WI38 (cell line): Measurements from ENCODE around the gene LRCH1.
A peak's percentile ranks its signal among the peaks of the same experiment; 100 is the strongest.

Experiments
- H3K4me3 ChIP-seq: 2 replicates; pipeline ENCODE4 v1.5.1; 2011; ENCODE audit warnings: low read depth, mild to moderate bottlenecking, control low read depth, low read length
- CTCF ChIP-seq: IDR thresholded peaks from 2 replicates; pipeline ENCODE4 v1.5.1; 2012; ENCODE audit warnings: low read depth, mild to moderate bottlenecking, control low read depth, low read length

LRCH1 gene

GRCh38 chr13:46665633-46666482 lies 112.9 kb downstream of the LRCH1 start:
- H3K4me3 ChIP-seq: no peak overlapping the region
- no peak for TF ChIP-seq CTCF

- H3K4me3 ChIP-seq: no peak overlapping the region
- no peak for TF ChIP-seq CTCF
These were observed 113.9 kb downstream of the LRCH1 start for GRCh38 chr13:46666727-46667456.

- no peak for TF ChIP-seq CTCF
- peak overlapping the region; percentile 47 for H3K4me3 ChIP-seq
These were observed 114.8 kb downstream of the LRCH1 start for GRCh38 chr13:46667687-46668281.

GRCh38 chr13:46668302-46668720 lies 115.3 kb downstream of the LRCH1 start:
- no peak for TF ChIP-seq CTCF
- peak overlapping the region; percentile 47 for H3K4me3 ChIP-seq

- no peak for TF ChIP-seq CTCF
- no peak overlapping the region for H3K4me3 ChIP-seq
These were observed 116.1 kb downstream of the LRCH1 start for GRCh38 chr13:46668931-46669525.

- TF ChIP-seq CTCF: no peak
- no peak overlapping the region for H3K4me3 ChIP-seq
These were observed 119.5 kb downstream of the LRCH1 start for GRCh38 chr13:46672338-46673090.
